ENCODE results near the gene GCHFR.

GCHFR gene

DNA sequence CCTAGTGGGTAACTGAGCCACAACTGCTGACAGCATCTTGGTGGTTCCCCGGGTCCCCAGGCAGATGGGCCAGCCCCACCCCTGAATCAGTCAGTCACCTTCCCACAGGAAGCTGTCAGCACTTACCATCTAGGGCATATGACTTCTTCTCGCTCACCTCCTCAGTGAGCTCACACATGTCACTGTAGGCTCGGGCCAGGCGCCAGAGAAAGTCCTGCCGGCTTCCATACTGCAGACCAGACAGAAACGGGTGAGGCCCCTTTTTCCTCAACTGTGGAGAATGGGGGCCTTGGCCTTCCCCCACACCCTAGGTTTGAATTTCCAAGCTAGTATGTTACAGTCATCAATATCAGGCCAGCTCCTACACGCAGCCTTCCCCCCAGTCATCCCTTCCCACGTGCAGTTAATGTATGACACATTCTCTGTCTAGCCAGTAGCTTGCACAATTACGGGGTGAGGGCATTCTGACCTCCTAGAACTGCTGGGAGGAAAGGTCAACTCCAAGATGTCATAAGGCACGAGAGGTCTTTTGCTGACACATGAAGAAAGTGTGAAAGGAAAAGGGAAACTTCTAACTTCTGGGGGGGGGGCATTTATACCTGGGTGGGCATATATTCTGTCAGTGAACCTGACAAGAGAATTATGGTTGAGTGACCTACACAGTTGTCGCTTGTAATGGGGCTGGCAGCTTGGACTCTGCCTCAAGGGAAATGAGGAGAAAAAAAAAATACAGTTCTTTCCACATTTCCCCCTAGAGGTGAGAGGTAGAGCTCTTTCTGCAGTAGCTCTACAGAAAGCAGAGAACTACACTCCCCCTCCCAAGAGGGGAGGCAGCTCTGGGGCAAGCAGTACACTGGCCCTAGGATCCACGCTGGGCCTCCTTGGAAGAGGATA is 19.7 kb upstream of the GCHFR start:
- no peak for TF ChIP-seq CTCF (IDR thresholded peaks at IDR 0.05; ENCODE audit: low read depth, low read length, missing control alignments)
- peak; percentile 44 for DNase-seq (ENCODE audit: extremely low read depth, low read depth)
- no peak overlapping the region for H3K4me3 ChIP-seq (replicated peaks; ENCODE audit: low read depth, low read length)

GRCh38 chr15:40744815-40745152 is 19.1 kb upstream of the GCHFR start:
- H3K4me3 ChIP-seq (replicated peaks; ENCODE audit: low read depth, low read length) = no peak overlapping the region
- TF ChIP-seq CTCF (IDR thresholded peaks at IDR 0.05; ENCODE audit: low read depth, low read length, missing control alignments) = no peak
- DNase-seq (ENCODE audit: extremely low read depth, low read depth) = no peak

- no peak overlapping the region for H3K4me3 ChIP-seq (replicated peaks; ENCODE audit: low read depth, low read length)
- TF ChIP-seq CTCF (IDR thresholded peaks at IDR 0.05; ENCODE audit: low read depth, low read length, missing control alignments) = no peak
- no peak for DNase-seq (ENCODE audit: extremely low read depth, low read depth)
These were observed 16.9 kb upstream of the GCHFR start for GRCh38 chr15:40746916-40747418.

DNA sequence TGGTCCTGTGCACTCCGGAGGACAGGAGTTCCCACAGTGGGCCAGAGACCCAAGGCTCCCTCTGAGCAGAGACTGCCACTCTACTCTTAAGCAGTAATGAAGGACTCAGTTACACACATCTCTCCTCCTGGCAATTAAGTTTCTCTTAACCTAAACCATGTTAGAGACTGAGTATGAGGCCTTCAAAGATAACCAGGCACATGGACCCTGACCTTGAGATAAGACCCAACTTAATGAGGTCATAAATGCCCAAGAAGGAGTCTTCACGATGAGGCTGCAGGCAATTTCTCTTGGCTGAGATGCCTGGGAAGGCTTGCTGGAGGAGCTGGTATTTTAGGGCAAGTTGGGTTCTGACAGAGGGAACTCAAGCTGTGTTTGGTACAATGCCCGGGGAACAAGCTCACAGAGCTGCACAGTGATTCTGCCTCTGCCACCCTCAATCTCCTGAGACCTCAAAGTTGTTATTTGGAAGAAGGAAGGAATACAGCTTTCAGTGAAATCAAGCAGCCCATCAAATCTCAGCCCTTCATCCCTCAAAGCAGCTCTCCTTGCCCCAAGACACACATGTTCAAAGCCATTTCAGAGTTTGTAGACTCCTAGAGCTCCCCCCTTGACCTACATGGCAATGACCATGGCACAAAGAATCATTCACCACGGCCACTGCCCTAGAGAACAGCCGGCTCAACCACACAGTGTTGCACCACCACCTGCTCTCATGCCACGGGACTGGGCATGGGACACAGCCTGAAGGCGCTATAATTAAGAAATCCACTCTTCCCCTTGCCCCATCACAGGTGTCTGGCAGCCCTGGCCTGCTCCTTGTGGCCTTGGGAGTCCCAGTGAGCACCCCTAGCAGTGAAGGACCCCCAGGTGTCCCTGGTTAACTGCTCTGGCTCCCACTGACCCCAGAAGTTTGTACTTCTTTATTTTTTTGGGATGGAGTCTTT is 15.9 kb upstream of the GCHFR start:
- no peak for DNase-seq (ENCODE audit: extremely low read depth, low read depth)
- TF ChIP-seq CTCF (IDR thresholded peaks at IDR 0.05; ENCODE audit: low read depth, low read length, missing control alignments) = no peak
- H3K4me3 ChIP-seq (replicated peaks; ENCODE audit: low read depth, low read length) = no peak overlapping the region

DNA sequence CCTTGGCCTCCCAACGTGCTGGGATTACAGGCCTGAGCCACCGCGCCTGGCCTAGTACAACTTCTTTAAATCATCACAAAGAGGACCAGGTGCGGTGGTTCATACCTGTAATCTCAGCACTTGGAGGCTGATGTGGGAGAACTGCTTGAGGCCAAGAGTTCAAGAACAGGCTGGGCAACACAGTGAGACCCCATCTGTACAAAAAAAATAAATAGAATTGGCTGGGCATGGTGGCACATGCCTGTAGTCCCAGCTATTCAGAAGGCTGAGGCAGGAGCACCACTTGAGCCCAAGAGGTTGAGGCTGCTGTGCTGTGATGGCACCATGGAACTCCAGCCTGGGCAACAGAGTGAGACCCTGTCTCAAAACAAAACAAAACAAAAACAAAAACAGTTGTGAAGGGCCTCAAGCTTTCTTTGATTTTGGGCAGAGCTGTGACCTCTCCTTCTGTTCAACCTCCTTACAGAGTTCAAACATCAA is 14.7 kb upstream of the GCHFR start:
- no peak for TF ChIP-seq CTCF (IDR thresholded peaks at IDR 0.05; ENCODE audit: low read depth, low read length, missing control alignments)
- no peak for DNase-seq (ENCODE audit: extremely low read depth, low read depth)
- H3K4me3 ChIP-seq (replicated peaks; ENCODE audit: low read depth, low read length) = no peak overlapping the region

- DNase-seq (ENCODE audit: extremely low read depth, low read depth) = no peak
- TF ChIP-seq CTCF (IDR thresholded peaks at IDR 0.05; ENCODE audit: low read depth, low read length, missing control alignments) = no peak
- no peak overlapping the region for H3K4me3 ChIP-seq (replicated peaks; ENCODE audit: low read depth, low read length)
These were observed 13.0 kb upstream of the GCHFR start for GRCh38 chr15:40750885-40751284.

Data from HFF-Myc (cell line).